WERI-Rb-1 (cell line): ENCODE measurements around the gene SMARCA4.

Experiments used
- DNase-seq: peaks from one replicate; pipeline ENCODE4 v3.0.0-alpha.2; 2020
- H3K27ac ChIP-seq: fragments of 250-450 bp; sonication (Bioruptor Pico); 2 replicates; pipeline ENCODE4 v1.5.1; 2020; ENCODE audit warnings: mild to moderate bottlenecking, moderate library complexity
- H3K27me3 ChIP-seq: fragments of 250-450 bp; sonication (Bioruptor Pico); 2 replicates; pipeline ENCODE4 v1.5.1; 2021; ENCODE audit warnings: mild to moderate bottlenecking, low read depth, moderate library complexity; ENCODE audit not compliant: insufficient read depth, severe bottlenecking
- H3K36me3 ChIP-seq: fragments of 250-450 bp; sonication (Bioruptor Pico); 2 replicates; pipeline ENCODE4 v1.5.1; 2020; ENCODE audit warnings: mild to moderate bottlenecking, moderate library complexity
- H3K4me3 ChIP-seq: 2 replicates; pipeline ENCODE4 v1.5.1; 2011; ENCODE audit warnings: low read depth, mild to moderate bottlenecking, control low read depth, low read length
- H3K9me3 ChIP-seq: fragments of 250-450 bp; sonication (Bioruptor Pico); 2 replicates; pipeline ENCODE4 v1.5.1; 2021; ENCODE audit warnings: mild to moderate bottlenecking, moderate library complexity; ENCODE audit not compliant: severe bottlenecking
- CTCF ChIP-seq: IDR thresholded peaks from 2 replicates; pipeline ENCODE4 v1.5.1; 2011; ENCODE audit warnings: low read depth, mild to moderate bottlenecking, control low read depth, inconsistent platforms, low read length

SMARCA4 gene

GRCh38 chr19:11034449-11035213 is 73.8 kb downstream of the SMARCA4 start:
- no peaks in the 10 kb centered on the region for H3K27me3 ChIP-seq
- DNase-seq: no peak
- H3K9me3 ChIP-seq: no peaks in the 10 kb centered on the region
- no peak overlapping the region for H3K4me3 ChIP-seq
- H3K36me3 ChIP-seq: peaks cover 97% of the 10 kb centered on the region
- no peak for TF ChIP-seq CTCF
- no peak overlapping the region for H3K27ac ChIP-seq

GRCh38 chr19:11035441-11036377 is 74.9 kb downstream of the SMARCA4 start:
- Histone ChIP-seq H3K36me3 (peaks cover 95% of the 10 kb centered on the region), H3K4me3 (no peak overlapping the region), H3K27ac (no peak overlapping the region), H3K9me3 (no peaks in the 10 kb centered on the region), H3K27me3 (no peaks in the 10 kb centered on the region)
- TF ChIP-seq CTCF: peak; percentile 97
- peak; percentile 87 for DNase-seq

GRCh38 chr19:11038511-11038910 is 77.7 kb downstream of the SMARCA4 start:
- H3K9me3 ChIP-seq: no peaks in the 10 kb centered on the region
- H3K36me3 ChIP-seq: peaks cover 98% of the 10 kb centered on the region
- H3K27ac ChIP-seq: no peak overlapping the region
- H3K4me3 ChIP-seq: no peak overlapping the region
- no peak for DNase-seq
- TF ChIP-seq CTCF: no peak
- no peaks in the 10 kb centered on the region for H3K27me3 ChIP-seq

GRCh38 chr19:11041194-11041593 is 80.4 kb downstream of the SMARCA4 start:
- H3K27me3 ChIP-seq: no peaks in the 10 kb centered on the region
- H3K9me3 ChIP-seq: no peaks in the 10 kb centered on the region
- no peak overlapping the region for H3K4me3 ChIP-seq
- H3K36me3 ChIP-seq: peaks cover 92% of the 10 kb centered on the region
- DNase-seq: no peak
- TF ChIP-seq CTCF: no peak
- no peak overlapping the region for H3K27ac ChIP-seq

GRCh38 chr19:11041966-11042627 is 81.3 kb downstream of the SMARCA4 start:
- Histone ChIP-seq H3K36me3 (peaks cover 88% of the 10 kb centered on the region), H3K27me3 (no peaks in the 10 kb centered on the region), H3K27ac (no peak overlapping the region), H3K9me3 (no peaks in the 10 kb centered on the region), H3K4me3 (no peak overlapping the region)
- TF ChIP-seq CTCF: no peak
- DNase-seq: no peak
